Measurements from ENCODE around the gene AQP2. TPM values are rescaled to one million over a fixed set of nuclear protein-coding genes. Genes with fewer than 3 reads are reported as not detected.

Gene AQP2
- total RNA-seq, 2 donors from 2014 or later: not detected

DNA sequence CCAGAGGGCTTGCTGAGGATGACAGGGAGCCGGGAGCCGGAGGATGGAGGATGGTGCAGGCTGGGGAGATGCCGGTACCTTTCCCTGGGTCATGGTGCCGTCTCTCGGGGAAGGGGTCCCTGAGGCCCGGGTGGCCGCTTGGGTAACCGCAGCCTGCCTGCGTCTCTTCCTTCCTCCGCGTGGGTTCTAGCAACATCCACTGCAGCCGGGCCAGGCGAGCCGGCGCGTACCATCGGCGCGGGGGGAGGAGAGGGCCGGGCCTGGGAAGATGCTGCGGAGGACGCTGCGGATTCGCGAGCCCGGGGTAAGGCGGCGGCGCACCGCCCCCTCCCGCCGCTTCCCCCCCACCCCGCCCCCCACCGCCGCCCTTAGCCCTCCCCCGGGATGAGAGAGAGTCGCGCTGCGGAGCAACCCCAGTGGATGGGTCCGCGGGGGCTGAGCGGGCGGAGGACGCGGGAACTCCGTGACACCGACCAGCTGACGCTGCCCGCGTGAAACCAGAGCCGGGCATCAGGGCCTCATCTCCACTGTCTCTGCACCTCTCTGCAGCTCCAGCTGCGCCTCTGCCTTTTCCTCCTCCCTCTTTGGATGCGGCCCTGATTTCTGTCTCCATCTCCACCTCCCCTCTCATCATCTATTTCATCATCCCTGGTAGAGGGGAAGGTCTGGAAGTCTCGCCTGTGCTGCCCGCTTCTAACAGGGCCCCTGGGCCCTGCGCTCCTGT lies 46.7 kb upstream of the AQP2 start, which contains the start of gene FAIM2:
Gene FAIM2, minus strand, starts transcription at position 201 of the 724 bp plus-strand sequence. Its CDS starts 108 bp downstream, at position 93.
- TF ChIP-seq, protein P1, sequence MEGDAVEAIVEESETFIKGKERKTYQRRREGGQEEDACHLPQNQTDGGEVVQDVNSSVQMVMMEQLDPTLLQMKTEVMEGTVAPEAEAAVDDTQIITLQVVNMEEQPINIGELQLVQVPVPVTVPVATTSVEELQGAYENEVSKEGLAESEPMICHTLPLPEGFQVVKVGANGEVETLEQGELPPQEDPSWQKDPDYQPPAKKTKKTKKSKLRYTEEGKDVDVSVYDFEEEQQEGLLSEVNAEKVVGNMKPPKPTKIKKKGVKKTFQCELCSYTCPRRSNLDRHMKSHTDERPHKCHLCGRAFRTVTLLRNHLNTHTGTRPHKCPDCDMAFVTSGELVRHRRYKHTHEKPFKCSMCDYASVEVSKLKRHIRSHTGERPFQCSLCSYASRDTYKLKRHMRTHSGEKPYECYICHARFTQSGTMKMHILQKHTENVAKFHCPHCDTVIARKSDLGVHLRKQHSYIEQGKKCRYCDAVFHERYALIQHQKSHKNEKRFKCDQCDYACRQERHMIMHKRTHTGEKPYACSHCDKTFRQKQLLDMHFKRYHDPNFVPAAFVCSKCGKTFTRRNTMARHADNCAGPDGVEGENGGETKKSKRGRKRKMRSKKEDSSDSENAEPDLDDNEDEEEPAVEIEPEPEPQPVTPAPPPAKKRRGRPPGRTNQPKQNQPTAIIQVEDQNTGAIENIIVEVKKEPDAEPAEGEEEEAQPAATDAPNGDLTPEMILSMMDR (IDR thresholded peaks at IDR 0.05): no peak
- DNase-seq: no peak
- Histone ChIP-seq H3K4me3 (peak within 1 kb of the TSS; percentile 11), H3K9me3 (no peaks in the 10 kb centered on the region), H3K27me3 (peaks cover 6% of the 10 kb centered on the region), H3K27ac (no peak within 1 kb of the TSS), H3K9ac (ENCODE audit: low read depth in 2 of 2, low read length in 2 of 2) (no peak within 1 kb of the TSS), H3K36me3 (no peaks in the 10 kb centered on the region), H3K4me1 (no peaks in the 10 kb centered on the region)
- intact Hi-C loops (cut with DNase I): no loop called here

DNA sequence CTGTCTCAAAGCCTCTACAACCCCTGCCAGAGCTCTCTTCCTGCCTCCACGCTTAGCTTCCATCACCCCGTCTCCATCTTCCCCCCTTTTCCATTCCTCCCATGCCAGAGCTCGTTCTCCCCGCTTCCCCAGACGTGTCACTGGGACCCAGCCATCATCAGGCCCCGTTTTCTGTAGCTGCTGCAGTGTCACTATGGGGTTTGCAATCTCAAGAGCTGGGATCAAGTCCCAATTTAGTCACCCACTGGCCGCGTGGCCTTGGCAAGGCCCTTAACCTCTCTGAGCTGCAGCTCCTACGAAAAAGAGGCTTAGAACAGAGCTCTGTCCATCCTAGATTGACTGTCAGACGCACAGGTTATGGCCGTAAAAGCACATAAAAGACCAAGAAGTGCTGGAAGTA lies 45.9 kb upstream of the AQP2 start:
- Histone ChIP-seq H3K4me1 (no peaks in the 10 kb centered on the region), H3K4me3 (no peak overlapping the region), H3K27ac (no peak overlapping the region), H3K9ac (ENCODE audit: low read depth in 2 of 2, low read length in 2 of 2) (no peak overlapping the region), H3K36me3 (no peaks in the 10 kb centered on the region), H3K27me3 (peaks cover 6% of the 10 kb centered on the region), H3K9me3 (no peaks in the 10 kb centered on the region)
- TF ChIP-seq, protein P1 (IDR thresholded peaks at IDR 0.05): no peak
- no peak for DNase-seq
- intact Hi-C loops (cut with DNase I): no loop called here

DNA sequence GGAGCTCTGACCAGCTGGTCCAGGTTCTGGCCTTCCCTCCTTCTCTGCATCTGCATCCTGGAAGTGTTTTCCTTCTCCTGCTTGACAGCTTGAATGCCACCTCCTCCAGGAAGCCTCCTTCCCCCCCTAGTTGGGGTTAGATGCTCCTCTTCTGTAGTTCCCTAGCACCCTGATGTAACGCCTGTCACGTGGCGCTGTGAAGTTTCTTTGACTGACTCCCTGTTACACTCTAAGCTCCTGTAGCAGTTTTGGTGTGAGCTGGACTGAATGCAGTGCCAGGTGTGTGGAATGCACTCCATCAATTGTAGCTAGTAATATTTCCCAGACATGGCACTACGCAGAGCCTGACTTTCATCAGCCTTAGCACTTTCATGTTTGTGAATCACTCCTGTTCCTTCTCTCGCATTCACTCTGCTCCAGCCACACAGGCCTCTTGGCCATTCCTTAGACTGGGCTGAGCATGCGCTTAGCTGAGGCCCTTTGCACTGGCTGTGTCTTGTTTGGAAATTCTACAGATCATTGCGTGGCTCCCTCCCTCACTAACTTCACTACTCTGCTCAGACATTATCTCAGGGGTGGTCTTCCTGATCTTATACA lies 44.7 kb upstream of the AQP2 start:
- Histone ChIP-seq H3K9ac (ENCODE audit: low read depth in 2 of 2, low read length in 2 of 2) (no peak overlapping the region), H3K36me3 (no peaks in the 10 kb centered on the region), H3K27ac (no peak overlapping the region), H3K4me1 (no peaks in the 10 kb centered on the region), H3K27me3 (peaks cover 6% of the 10 kb centered on the region), H3K9me3 (no peaks in the 10 kb centered on the region), H3K4me3 (no peak overlapping the region)
- TF ChIP-seq, protein P1 (IDR thresholded peaks at IDR 0.05): no peak
- intact Hi-C loops (cut with DNase I): no loop called here
- no peak for DNase-seq

DNA sequence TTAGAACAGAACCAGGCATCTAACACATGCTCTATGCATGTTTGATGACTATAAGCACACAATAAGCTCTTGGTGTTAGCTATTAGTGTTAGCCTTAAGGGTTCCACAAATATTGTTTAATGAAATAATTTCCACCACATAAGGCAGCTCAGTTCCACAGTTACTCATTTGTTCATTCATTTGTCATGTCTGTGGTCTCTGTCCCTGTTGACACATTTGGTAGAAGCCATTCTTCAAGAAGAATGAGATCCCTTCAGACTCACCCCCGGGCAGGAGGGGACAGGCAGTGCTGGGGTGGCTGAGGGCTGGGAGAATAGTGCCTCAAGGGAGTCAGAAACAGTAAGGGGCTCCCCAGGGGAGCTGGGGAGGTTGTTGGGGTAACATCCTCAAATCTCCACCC lies 43.2 kb upstream of the AQP2 start:
- H3K9ac ChIP-seq (ENCODE audit: low read depth in 2 of 2, low read length in 2 of 2): no peak overlapping the region
- no peak for DNase-seq

DNA sequence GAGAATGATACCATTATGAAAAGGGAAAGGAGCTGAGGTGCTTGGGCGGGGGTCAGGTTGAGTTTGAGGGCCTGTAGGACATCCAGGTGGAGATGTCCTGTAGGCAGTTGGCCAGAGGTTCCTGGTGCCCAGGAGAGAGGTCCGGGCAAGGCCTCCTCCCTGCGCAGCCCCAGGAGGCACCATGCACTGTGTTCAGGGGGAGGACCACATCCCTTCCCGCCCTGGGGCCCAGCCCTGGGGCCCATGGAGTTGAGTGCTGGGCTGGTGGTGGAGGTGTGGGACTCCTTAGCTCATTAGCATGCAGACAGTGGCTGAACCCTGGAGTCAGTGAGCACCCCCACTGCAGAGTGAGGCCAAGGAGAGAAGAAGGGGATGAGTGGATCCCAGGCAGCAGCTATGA lies 41.2 kb upstream of the AQP2 start:
- DNase-seq: no peak
- intact Hi-C loops (cut with DNase I): no loop called here

More for the DNA sequence above, 43.2 kb upstream of the AQP2 start:
- intact Hi-C loops (cut with DNase I): no loop called here
- Histone ChIP-seq H3K36me3 (no peaks in the 10 kb centered on the region), H3K27ac (no peak overlapping the region), H3K4me1 (no peaks in the 10 kb centered on the region), H3K27me3 (peaks cover 6% of the 10 kb centered on the region), H3K4me3 (no peak overlapping the region), H3K9me3 (no peaks in the 10 kb centered on the region)
- TF ChIP-seq, protein P1 (IDR thresholded peaks at IDR 0.05): no peak

More for the DNA sequence above, 41.2 kb upstream of the AQP2 start:
- Histone ChIP-seq H3K4me3 (no peak overlapping the region), H3K27ac (no peak overlapping the region), H3K9me3 (no peaks in the 10 kb centered on the region), H3K9ac (ENCODE audit: low read depth in 2 of 2, low read length in 2 of 2) (no peak overlapping the region), H3K4me1 (no peaks in the 10 kb centered on the region), H3K27me3 (no peaks in the 10 kb centered on the region), H3K36me3 (no peaks in the 10 kb centered on the region)
- TF ChIP-seq, protein P1 (IDR thresholded peaks at IDR 0.05): no peak
